GM10847 (cell line): ENCODE results near the gene MCTP2.
A peak's percentile ranks its signal among the peaks of the same experiment; 100 is the strongest.

Experiments used
- POLR2A ChIP-seq: IDR thresholded peaks from 2 replicates; pipeline ENCODE4 v1.6.1; 2011; ENCODE audit not compliant: insufficient read length; ENCODE audit errors: extremely low read depth

MCTP2 gene

GRCh38 chr15:94230883-94231722, at the start of gene MCTP2:
Gene MCTP2 (plus strand): TSS chr15:94231561. CDS start chr15:94298266, 66,705 bp downstream.
- peak; percentile 37 for TF ChIP-seq POLR2A

GRCh38 chr15:94182883-94183282, 48.5 kb upstream of the MCTP2 start:
- no peak for TF ChIP-seq POLR2A

GRCh38 chr15:94185547-94186236, 45.7 kb upstream of the MCTP2 start:
- no peak for TF ChIP-seq POLR2A

- no peak for TF ChIP-seq POLR2A
Observed at GRCh38 chr15:94186770-94187331, 44.5 kb upstream of the MCTP2 start.

- no peak for TF ChIP-seq POLR2A
Observed at GRCh38 chr15:94193906-94194305, 37.5 kb upstream of the MCTP2 start.

GRCh38 chr15:94196531-94196930, 34.8 kb upstream of the MCTP2 start:
- TF ChIP-seq POLR2A = no peak

GRCh38 chr15:94198633-94199032, 32.7 kb upstream of the MCTP2 start:
- no peak for TF ChIP-seq POLR2A

GRCh38 chr15:94199725-94200124, 31.6 kb upstream of the MCTP2 start:
- TF ChIP-seq POLR2A = no peak

- no peak for TF ChIP-seq POLR2A
Observed at GRCh38 chr15:94203306-94203705, 28.1 kb upstream of the MCTP2 start.

GRCh38 chr15:94205366-94205765, 26.0 kb upstream of the MCTP2 start:
- TF ChIP-seq POLR2A = no peak

- no peak for TF ChIP-seq POLR2A
Observed at GRCh38 chr15:94206463-94207167, 24.7 kb upstream of the MCTP2 start.

- TF ChIP-seq POLR2A = no peak
Observed at GRCh38 chr15:94212291-94212690, 19.1 kb upstream of the MCTP2 start.

GRCh38 chr15:94225616-94226015, 5.7 kb upstream of the MCTP2 start:
- no peak for TF ChIP-seq POLR2A

GRCh38 chr15:94228611-94229010, 2.8 kb upstream of the MCTP2 start:
- TF ChIP-seq POLR2A = no peak

GRCh38 chr15:94229591-94230369, 1.6 kb upstream of the MCTP2 start:
- TF ChIP-seq POLR2A = no peak
